Endodermal cell (in vitro differentiated cells): Measurements from ENCODE around the gene TGFBR3. TPM values are rescaled to one million over a fixed set of nuclear protein-coding genes. Genes with fewer than 3 reads are reported as not detected.
A peak's percentile ranks its signal among the peaks of the same experiment; 100 is the strongest.

Source experiments
- DNase-seq: peaks from one replicate; pipeline ENCODE4 v3.0.0-alpha.2; 2017
- H3K27ac ChIP-seq: 2 replicates; pipeline ENCODE4 v1.5.1; 2013; ENCODE audit warnings: mild to moderate bottlenecking, low read depth, low read length, moderate library complexity
- H3K27me3 ChIP-seq: 2 replicates; pipeline ENCODE4 v1.6.1; 2013; ENCODE audit warnings: mild to moderate bottlenecking, low read length, moderate library complexity; ENCODE audit not compliant: insufficient read depth, control insufficient read depth, poor library complexity, severe bottlenecking
- H3K36me3 ChIP-seq: 2 replicates; pipeline ENCODE4 v1.7.0; 2013; ENCODE audit warnings: mild to moderate bottlenecking, low read length, moderate library complexity; ENCODE audit not compliant: control insufficient read depth, insufficient read depth
- H3K4me1 ChIP-seq: one replicate; pipeline ENCODE4 v1.7.0; 2013; ENCODE audit warnings: low read length; ENCODE audit not compliant: control insufficient read depth, insufficient read depth
- H3K4me3 ChIP-seq: 2 replicates; pipeline ENCODE4 v1.5.1; 2013; ENCODE audit warnings: mild to moderate bottlenecking, low read length, moderate library complexity
- H3K9ac ChIP-seq: 2 replicates; pipeline ENCODE4 v1.6.1; 2013; ENCODE audit warnings: mild to moderate bottlenecking, low read length, moderate library complexity; ENCODE audit not compliant: poor library complexity, severe bottlenecking; ENCODE audit errors: extremely low read depth
- H3K9me3 ChIP-seq: 2 replicates; pipeline ENCODE4 v1.6.1; 2013; ENCODE audit warnings: mild to moderate bottlenecking, low read length, moderate library complexity; ENCODE audit not compliant: control insufficient read depth
- H3K27ac Mint-ChIP-seq: 2 replicates; pipeline ENCODE4 v1.8.0; 2020; ENCODE audit warnings: mixed read lengths
- H3K27me3 Mint-ChIP-seq: 2 replicates; pipeline ENCODE4 v1.8.0; 2021; ENCODE audit warnings: mild to moderate bottlenecking, mixed read lengths; ENCODE audit not compliant: insufficient read depth
- H3K36me3 Mint-ChIP-seq: 2 replicates; pipeline ENCODE4 v1.8.0; 2020; ENCODE audit warnings: low read depth, mixed read lengths
- H3K4me1 Mint-ChIP-seq: 2 replicates; pipeline ENCODE4 v1.8.0; 2020; ENCODE audit warnings: mixed read lengths
- H3K4me3 Mint-ChIP-seq: 2 replicates; pipeline ENCODE4 v1.8.0; 2020; ENCODE audit warnings: mild to moderate bottlenecking, moderate library complexity, mixed read lengths
- H3K9me3 Mint-ChIP-seq: 2 replicates; pipeline ENCODE4 v1.8.0; 2020; ENCODE audit warnings: mild to moderate bottlenecking, mixed read lengths
- WGBS, 2 experiments: methylation state at CpG; one replicate each; pipeline versions ENCODE4 v1.1.5 to v1.1.7; 2013; ENCODE audit warnings: missing lambda C conversion rate in 2 of 2, mixed read lengths in 1 of 2; ENCODE audit not compliant: insufficient coverage in 1 of 2, insufficient read length in 1 of 2; 5-methylcytosine and 5-hydroxymethylcytosine counted together
- total RNA-seq, 2 donors: library from RNA; stranded (reverse); fragmentation: NEBNext Ultra II Directional in 1 of 2; extraction: Animal tissue kit (Norgen Biotek cat#: 25700) in 1 of 2; gene quantifications; 2 replicates in 1 of 2; 3 replicates in 1 of 2; pipeline ENCODE4 v1.2.1, GENCODE V29; 2021
- TF ChIP-seq, protein P1 (sequence below): fragments of 200-600 bp; sonication (generic); conservative IDR thresholded peaks from 2 replicates; pipeline ENCODE4 v1.5.0; 2021; ENCODE audit warnings: antibody characterized with exemption, mild to moderate bottlenecking

The TGFBR3 gene
- total RNA-seq, 2 donors from 2014 or later, result 8.1 to 8.5 TPM

DNA sequence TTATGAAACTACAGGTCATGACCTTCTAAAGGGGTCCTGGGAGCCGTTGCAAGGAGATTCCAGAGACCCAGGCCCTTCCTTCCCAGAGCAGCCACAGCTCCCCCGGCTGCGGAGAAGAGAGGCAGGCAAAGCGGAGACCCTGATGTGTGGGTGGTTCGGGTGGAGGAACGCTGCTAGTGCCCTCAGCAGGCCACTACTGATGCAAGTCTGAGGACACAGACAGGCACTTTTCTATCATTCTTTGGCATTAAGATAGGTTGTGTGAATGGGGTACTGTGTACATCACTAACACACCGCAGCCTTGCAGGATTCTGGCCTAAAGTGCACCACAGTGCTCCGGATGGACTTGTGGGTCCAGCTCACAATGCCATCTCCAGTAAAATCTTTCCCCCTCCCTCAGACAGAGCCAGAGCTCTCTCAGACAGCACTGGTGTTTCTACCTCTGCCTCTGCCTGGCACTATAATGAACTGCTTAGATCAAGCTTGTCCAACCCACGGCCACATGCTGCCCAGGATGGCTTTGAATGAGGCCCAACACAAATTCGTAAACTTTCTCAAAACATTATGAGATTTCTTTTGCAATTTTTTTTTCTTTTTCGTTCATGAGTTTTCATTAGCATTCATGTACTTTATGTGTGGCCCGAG lies 121.4 kb downstream of the TGFBR3 start:
- Histone ChIP-seq H3K36me3 (no peaks in the 10 kb centered on the region), H3K4me1 (peaks cover 9% of the 10 kb centered on the region), H3K4me3 (no peak overlapping the region), H3K9ac (no peak overlapping the region), H3K9me3 (no peaks in the 10 kb centered on the region), H3K27ac (no peak overlapping the region), H3K27me3 (no peaks in the 10 kb centered on the region)
- Mint-ChIP-seq H3K27me3 (peaks cover 12% of the 10 kb centered on the region), H3K27ac (peak overlapping the region; percentile 27), H3K9me3 (no peaks in the 10 kb centered on the region), H3K4me1 (peaks cover 39% of the 10 kb centered on the region), H3K36me3 (no peaks in the 10 kb centered on the region), H3K4me3 (no peak overlapping the region)
- TF ChIP-seq, protein P1, sequence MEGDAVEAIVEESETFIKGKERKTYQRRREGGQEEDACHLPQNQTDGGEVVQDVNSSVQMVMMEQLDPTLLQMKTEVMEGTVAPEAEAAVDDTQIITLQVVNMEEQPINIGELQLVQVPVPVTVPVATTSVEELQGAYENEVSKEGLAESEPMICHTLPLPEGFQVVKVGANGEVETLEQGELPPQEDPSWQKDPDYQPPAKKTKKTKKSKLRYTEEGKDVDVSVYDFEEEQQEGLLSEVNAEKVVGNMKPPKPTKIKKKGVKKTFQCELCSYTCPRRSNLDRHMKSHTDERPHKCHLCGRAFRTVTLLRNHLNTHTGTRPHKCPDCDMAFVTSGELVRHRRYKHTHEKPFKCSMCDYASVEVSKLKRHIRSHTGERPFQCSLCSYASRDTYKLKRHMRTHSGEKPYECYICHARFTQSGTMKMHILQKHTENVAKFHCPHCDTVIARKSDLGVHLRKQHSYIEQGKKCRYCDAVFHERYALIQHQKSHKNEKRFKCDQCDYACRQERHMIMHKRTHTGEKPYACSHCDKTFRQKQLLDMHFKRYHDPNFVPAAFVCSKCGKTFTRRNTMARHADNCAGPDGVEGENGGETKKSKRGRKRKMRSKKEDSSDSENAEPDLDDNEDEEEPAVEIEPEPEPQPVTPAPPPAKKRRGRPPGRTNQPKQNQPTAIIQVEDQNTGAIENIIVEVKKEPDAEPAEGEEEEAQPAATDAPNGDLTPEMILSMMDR, result peak; percentile 71
- 60 to 97% methylated on average over 4 to 12 of the region's 12 CpGs for WGBS, 2 experiments
- DNase-seq, result peak; percentile 87

DNA sequence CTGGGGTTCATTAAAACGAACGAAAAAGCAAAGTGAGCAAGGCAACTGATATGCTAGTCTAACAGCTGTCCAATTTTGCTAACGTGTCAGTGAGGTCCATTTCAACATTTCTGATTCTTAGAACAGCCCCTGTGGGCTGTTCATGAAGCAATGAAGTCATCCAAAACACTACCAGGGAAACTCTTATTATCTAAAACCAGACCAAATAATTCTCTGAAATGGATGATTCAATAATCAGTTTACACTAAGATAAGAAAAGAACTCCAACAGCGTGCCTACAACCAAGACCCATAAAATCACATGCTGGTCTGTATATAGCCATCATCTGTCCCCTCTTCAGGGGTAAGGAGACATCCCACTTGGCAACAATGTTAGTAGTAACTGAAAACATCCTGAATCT lies 122.7 kb downstream of the TGFBR3 start:
- H3K27ac Mint-ChIP-seq, result no peak overlapping the region
- H3K27me3 Mint-ChIP-seq, result peaks cover 2% of the 10 kb centered on the region
- Histone ChIP-seq H3K36me3 (no peaks in the 10 kb centered on the region), H3K27me3 (no peaks in the 10 kb centered on the region), H3K9ac (no peak overlapping the region), H3K27ac (no peak overlapping the region), H3K9me3 (no peaks in the 10 kb centered on the region), H3K4me3 (no peak overlapping the region), H3K4me1 (peaks cover 9% of the 10 kb centered on the region)
- H3K4me1 Mint-ChIP-seq, result peaks cover 37% of the 10 kb centered on the region
- 95 to 97% methylated on average over 3 to 4 of the region's 4 CpGs for WGBS, 2 experiments
- H3K9me3 Mint-ChIP-seq, result no peaks in the 10 kb centered on the region
- H3K4me3 Mint-ChIP-seq, result no peak overlapping the region
- TF ChIP-seq, protein P1, result no peak
- no peaks in the 10 kb centered on the region for H3K36me3 Mint-ChIP-seq
- DNase-seq, result no peak

DNA sequence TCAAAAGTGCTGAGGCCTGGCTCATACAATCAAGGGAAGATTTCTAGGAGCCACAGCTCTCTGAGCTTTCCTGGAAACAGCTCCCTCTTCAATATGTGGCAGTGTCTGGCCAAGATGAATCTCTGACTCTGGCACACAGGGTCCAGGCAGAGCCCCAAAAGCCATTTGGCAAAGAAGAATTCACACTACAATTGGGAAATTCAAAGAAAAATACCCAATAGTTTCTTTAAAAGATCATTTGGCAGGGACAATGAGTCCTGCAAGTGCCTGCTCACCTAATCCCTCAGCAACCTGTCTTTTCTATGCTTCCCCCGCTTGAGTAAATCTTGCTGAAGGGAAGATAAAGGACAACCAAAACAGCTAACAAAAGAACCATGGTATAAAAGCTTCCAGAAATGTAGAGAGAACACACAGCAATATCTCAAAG lies 124.6 kb downstream of the TGFBR3 start:
- no peaks in the 10 kb centered on the region for H3K9me3 Mint-ChIP-seq
- H3K27ac Mint-ChIP-seq, result peak overlapping the region; percentile 64
- Histone ChIP-seq H3K4me1 (peaks cover 9% of the 10 kb centered on the region), H3K4me3 (peak overlapping the region; percentile 38), H3K36me3 (no peaks in the 10 kb centered on the region), H3K27ac (no peak overlapping the region), H3K9me3 (no peaks in the 10 kb centered on the region), H3K9ac (no peak overlapping the region), H3K27me3 (no peaks in the 10 kb centered on the region)
- no peak for DNase-seq
- peaks cover 35% of the 10 kb centered on the region for H3K4me1 Mint-ChIP-seq
- TF ChIP-seq, protein P1, result no peak
- H3K27me3 Mint-ChIP-seq, result no peaks in the 10 kb centered on the region
- no peak overlapping the region for H3K4me3 Mint-ChIP-seq
- WGBS, 2 experiments, result 56% methylated on average over 1 of the region's 1 CpG; no CpG with 5 or more reads in 1 of the 2 experiments
- no peaks in the 10 kb centered on the region for H3K36me3 Mint-ChIP-seq
